ENCODE results near the gene FOXN3.

FOXN3 gene

GRCh38 chr14:89400529-89400928 lies 16.5 kb downstream of the FOXN3 start:
- Histone ChIP-seq H3K27ac (ENCODE audit: low read length) (no peak overlapping the region), H3K4me2 (ENCODE audit: low read length) (no peak overlapping the region), H3K4me3 (ENCODE audit: low read length) (no peak overlapping the region), H3K79me2 (ENCODE audit: low read length) (peaks cover 28% of the 10 kb centered on the region), H3K9ac (ENCODE audit: low read length) (no peak overlapping the region), H3K9me3 (ENCODE audit: insufficient read depth, low read length) (no peaks in the 10 kb centered on the region), H3K36me3 (replicated peaks; ENCODE audit: low read depth, low read length) (peaks cover 2% of the 10 kb centered on the region), H2AFZ (ENCODE audit: low read depth, low read length) (no peak overlapping the region), H3K4me1 (ENCODE audit: low read length) (no peaks in the 10 kb centered on the region), H4K20me1 (ENCODE audit: insufficient read depth, low read length) (peaks cover 53% of the 10 kb centered on the region), H3K27me3 (ENCODE audit: low read depth, low read length) (no peaks in the 10 kb centered on the region)
- no peak for TF ChIP-seq CTCF (IDR thresholded peaks at IDR 0.05; ENCODE audit: low read depth, low read length)
- no peak for TF ChIP-seq EZH2phosphoT487 (IDR thresholded peaks at IDR 0.05; ENCODE audit: low read depth)

- no peaks in the 10 kb centered on the region for H3K4me1 ChIP-seq (ENCODE audit: low read length)
- peaks cover 54% of the 10 kb centered on the region for H4K20me1 ChIP-seq (ENCODE audit: insufficient read depth, low read length)
- H3K27ac ChIP-seq (ENCODE audit: low read length), result no peak overlapping the region
- no peaks in the 10 kb centered on the region for H3K27me3 ChIP-seq (ENCODE audit: low read depth, low read length)
- no peak overlapping the region for H2AFZ ChIP-seq (ENCODE audit: low read depth, low read length)
- TF ChIP-seq EZH2phosphoT487 (IDR thresholded peaks at IDR 0.05; ENCODE audit: low read depth) (no peak), CTCF (IDR thresholded peaks at IDR 0.05; ENCODE audit: low read depth, low read length) (no peak)
- H3K4me3 ChIP-seq (ENCODE audit: low read length), result no peak overlapping the region
- no peaks in the 10 kb centered on the region for H3K36me3 ChIP-seq (replicated peaks; ENCODE audit: low read depth, low read length)
- H3K4me2 ChIP-seq (ENCODE audit: low read length), result no peak overlapping the region
- H3K9me3 ChIP-seq (ENCODE audit: insufficient read depth, low read length), result no peaks in the 10 kb centered on the region
- H3K9ac ChIP-seq (ENCODE audit: low read length), result no peak overlapping the region
- H3K79me2 ChIP-seq (ENCODE audit: low read length), result peaks cover 32% of the 10 kb centered on the region
These were observed 17.4 kb downstream of the FOXN3 start for GRCh38 chr14:89399594-89400068.

GRCh38 chr14:89399157-89399556 lies 17.9 kb downstream of the FOXN3 start:
- Histone ChIP-seq H3K36me3 (replicated peaks; ENCODE audit: low read depth, low read length) (no peaks in the 10 kb centered on the region), H3K9me3 (ENCODE audit: insufficient read depth, low read length) (no peaks in the 10 kb centered on the region), H3K4me1 (ENCODE audit: low read length) (no peaks in the 10 kb centered on the region), H4K20me1 (ENCODE audit: insufficient read depth, low read length) (peaks cover 59% of the 10 kb centered on the region), H3K9ac (ENCODE audit: low read length) (no peak overlapping the region), H3K4me2 (ENCODE audit: low read length) (no peak overlapping the region), H3K4me3 (ENCODE audit: low read length) (no peak overlapping the region), H3K27ac (ENCODE audit: low read length) (no peak overlapping the region), H2AFZ (ENCODE audit: low read depth, low read length) (no peak overlapping the region), H3K27me3 (ENCODE audit: low read depth, low read length) (no peaks in the 10 kb centered on the region), H3K79me2 (ENCODE audit: low read length) (peaks cover 35% of the 10 kb centered on the region)
- TF ChIP-seq EZH2phosphoT487 (IDR thresholded peaks at IDR 0.05; ENCODE audit: low read depth) (no peak), CTCF (IDR thresholded peaks at IDR 0.05; ENCODE audit: low read depth, low read length) (no peak)

- H3K27ac ChIP-seq (ENCODE audit: low read length), result no peak overlapping the region
- no peaks in the 10 kb centered on the region for H3K36me3 ChIP-seq (replicated peaks; ENCODE audit: low read depth, low read length)
- no peaks in the 10 kb centered on the region for H3K9me3 ChIP-seq (ENCODE audit: insufficient read depth, low read length)
- no peak overlapping the region for H3K4me3 ChIP-seq (ENCODE audit: low read length)
- H3K9ac ChIP-seq (ENCODE audit: low read length), result no peak overlapping the region
- no peak overlapping the region for H3K4me2 ChIP-seq (ENCODE audit: low read length)
- no peaks in the 10 kb centered on the region for H3K27me3 ChIP-seq (ENCODE audit: low read depth, low read length)
- no peak overlapping the region for H2AFZ ChIP-seq (ENCODE audit: low read depth, low read length)
- TF ChIP-seq CTCF (IDR thresholded peaks at IDR 0.05; ENCODE audit: low read depth, low read length) (no peak), EZH2phosphoT487 (IDR thresholded peaks at IDR 0.05; ENCODE audit: low read depth) (no peak)
- no peaks in the 10 kb centered on the region for H3K4me1 ChIP-seq (ENCODE audit: low read length)
- H4K20me1 ChIP-seq (ENCODE audit: insufficient read depth, low read length), result peaks cover 59% of the 10 kb centered on the region
- H3K79me2 ChIP-seq (ENCODE audit: low read length), result peaks cover 44% of the 10 kb centered on the region
These were observed 19.3 kb downstream of the FOXN3 start for GRCh38 chr14:89397569-89398230.

Measured in OCI-LY3 (cell line).